GM19240 (cell line): ENCODE results near the gene C1orf21.

Experiments used
- DNase-seq: peaks from one replicate; pipeline ENCODE4 v3.0.0; 2011; ENCODE audit warnings: low spot score; ENCODE audit not compliant: insufficient read length

C1orf21 gene

DNA sequence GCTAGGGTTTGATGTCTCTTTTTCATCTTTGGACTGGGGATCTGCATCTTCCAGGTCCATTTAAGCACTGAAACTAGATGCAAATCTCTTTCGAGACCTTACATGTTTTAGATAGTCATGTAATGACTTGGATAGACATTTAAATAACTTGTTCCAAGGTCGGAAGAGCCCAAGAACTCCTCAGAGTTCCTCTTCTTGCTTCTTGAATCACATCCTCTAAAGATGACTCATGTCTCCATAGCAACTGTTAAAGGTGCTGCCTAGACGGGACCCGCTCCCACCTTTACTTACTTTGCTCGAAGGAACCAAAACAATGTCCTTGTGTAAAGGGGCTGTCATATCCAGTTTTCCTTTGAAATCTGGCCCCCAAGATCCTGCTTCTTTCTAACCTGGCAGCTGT is 237.8 kb downstream of the C1orf21 start:
- no peak for DNase-seq

GRCh38 chr1:184625271-184625670 is 238.4 kb downstream of the C1orf21 start:
- DNase-seq, result no peak

DNA sequence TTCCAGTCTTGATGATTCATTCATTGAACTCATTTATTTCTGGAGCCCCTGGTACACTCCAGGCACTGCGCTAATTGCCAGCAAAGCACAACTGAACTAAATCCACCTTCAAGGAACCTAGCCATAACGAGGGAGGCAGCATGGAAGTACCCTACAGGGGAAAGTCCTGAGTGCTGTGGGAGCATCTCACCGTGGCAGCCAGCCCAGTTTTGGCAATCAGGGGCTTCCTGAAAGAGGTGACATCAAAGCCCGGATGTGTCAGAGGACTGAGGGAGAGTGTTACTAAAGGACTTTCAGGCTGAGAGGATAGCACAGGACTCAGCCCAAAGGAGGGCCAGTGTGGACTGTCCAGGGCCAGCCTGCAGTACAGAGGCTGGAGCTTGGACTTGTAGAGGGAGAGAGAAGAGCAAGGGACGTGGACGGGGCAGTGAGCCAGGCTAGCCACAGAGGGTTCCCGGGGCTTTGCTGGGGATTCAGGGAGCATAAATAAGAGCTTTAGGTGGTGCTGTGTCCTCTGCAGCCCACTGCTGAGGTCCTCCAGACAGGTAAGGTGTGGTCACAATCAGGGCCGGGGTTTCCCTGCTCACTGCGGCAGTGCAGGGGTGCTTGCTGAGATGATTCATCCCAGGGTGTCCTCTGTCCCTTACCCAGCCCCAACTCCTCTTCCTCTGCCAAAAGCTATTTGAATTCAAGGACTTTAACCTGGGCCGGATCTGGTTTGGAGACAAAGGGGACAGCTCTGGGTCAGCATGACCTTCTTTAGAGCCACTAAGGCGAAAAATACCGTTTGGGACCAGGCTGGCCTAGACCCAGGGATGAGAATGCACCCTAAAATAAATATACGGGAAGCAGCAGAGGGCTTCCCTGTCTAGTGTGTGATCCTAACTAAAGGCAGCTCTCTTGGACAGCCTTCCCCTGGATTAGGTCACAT is 239.5 kb downstream of the C1orf21 start:
- DNase-seq, result no peak

- DNase-seq, result no peak
Observed at GRCh38 chr1:184627007-184627341, 240.1 kb downstream of the C1orf21 start.

DNA sequence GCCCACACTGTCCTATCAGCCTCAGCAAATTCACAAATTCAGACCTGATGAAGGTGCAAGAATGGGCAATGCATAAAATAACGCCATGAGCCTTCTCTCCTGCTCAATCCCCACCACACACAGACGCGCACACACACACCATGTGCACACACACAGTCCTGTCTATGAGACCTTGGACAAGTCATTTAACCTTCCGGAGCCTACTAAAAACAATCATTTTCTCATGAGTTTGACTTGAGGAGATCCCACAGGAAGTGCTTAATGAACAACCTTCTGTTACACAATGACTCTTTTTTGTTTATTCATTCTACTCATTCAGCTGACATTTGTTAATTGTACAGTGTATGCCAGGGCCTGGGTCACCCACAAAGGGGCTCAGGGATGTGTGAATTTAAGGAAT is 242.4 kb downstream of the C1orf21 start:
- DNase-seq, result no peak

DNA sequence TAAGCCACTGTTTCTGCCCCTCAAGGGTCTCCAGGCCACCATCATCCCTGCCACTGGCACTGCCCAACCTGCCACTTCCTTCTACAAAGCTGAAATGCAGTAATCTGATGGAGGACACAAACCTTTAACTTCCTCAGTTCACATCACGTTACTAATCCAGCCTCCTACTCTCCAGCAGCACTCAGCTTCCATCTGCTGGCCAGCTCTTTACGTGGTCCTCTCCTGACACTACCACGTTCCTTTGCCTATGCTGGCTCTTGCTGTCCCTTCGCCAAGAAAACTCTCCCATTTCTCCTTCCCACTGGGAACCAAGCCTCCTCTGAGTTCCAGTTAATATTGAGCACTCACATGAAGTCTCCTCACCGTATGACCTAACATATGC is 243.8 kb downstream of the C1orf21 start:
- DNase-seq, result no peak

DNA sequence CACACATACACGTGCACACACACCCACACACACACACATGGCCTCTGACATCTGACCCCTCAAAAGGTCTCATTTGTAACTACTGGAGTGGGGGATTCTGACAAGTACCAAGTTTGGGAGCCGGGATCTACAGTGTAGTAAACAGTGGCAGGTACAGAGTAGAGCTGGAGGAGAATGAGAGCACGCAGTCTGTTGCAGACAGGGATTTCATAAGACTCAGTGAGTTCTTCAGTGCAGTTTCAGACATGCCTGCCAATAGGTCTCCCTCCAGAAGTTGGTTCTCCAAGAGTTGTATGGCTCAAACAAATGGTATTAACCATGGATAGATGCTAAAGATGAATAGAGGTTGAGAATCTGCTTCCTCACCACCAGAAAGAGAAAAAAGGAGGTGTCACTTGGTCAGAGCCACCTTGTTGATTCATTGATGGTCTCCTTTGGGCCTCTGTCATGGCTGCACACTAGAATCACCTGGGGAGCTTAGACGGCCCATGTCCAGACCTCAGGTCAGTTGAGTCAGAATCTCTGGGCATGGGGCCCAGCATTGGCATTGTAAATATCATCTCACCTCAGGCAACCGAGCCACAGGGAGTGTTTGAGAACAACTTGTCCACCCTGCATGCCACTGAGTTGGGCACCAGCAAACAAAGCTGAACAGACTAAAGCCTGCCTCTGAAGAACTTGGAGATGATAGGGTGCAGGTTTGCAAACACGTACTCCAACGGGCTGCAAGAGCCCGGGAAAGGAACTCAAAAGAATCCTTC is 245.8 kb downstream of the C1orf21 start:
- DNase-seq, result no peak

- no peak for DNase-seq
Observed at GRCh38 chr1:184633785-184634184, 247.0 kb downstream of the C1orf21 start.

DNA sequence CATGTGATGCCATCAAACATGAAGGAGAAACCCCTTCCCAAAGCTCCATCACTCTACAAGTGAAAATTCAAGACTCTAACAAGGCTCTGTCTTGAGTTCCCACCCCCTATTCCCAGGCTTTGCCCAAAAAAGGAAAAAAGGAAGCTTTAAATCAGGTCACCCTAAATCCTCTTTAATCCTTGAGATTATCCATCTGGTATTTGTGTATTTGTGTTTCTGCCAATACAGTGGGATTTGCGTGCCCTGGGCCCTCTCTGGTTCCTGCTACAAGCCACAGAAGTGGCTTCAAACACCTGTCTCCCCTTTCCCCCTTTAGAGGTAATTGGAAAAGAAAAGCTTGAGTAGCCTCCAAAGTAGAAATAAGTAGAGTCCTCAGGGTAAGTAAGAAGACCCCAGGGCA is 247.5 kb downstream of the C1orf21 start:
- DNase-seq, result no peak

- DNase-seq, result no peak
Observed at GRCh38 chr1:184635347-184635979, 248.6 kb downstream of the C1orf21 start.

GRCh38 chr1:184635980-184636431 is 249.2 kb downstream of the C1orf21 start:
- no peak for DNase-seq

DNA sequence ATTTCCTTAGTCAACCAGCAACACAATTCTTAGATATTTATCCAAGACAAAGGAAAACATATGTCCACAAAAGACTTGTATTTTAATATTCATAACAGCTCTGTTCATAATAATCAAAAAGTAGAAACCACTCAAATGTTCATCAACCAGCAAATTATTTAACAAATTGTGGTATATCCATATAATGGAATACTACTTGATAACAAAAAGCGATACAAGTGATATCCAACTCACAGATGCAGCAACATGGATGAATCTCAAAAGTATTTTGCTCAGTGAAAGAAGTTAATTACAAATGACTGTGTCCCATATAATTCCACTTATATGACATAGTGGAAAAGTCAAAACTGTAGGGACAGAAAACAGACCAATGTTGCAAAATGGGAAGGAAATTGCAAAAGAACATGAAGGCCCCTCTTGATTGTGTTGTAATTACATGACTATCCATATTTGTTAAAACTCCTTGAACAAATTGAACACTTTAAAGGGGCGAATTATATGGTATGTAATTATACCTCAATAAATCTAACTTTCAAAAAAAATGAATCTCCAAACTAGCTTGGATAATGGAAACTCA is 250.9 kb downstream of the C1orf21 start:
- DNase-seq, result no peak

DNA sequence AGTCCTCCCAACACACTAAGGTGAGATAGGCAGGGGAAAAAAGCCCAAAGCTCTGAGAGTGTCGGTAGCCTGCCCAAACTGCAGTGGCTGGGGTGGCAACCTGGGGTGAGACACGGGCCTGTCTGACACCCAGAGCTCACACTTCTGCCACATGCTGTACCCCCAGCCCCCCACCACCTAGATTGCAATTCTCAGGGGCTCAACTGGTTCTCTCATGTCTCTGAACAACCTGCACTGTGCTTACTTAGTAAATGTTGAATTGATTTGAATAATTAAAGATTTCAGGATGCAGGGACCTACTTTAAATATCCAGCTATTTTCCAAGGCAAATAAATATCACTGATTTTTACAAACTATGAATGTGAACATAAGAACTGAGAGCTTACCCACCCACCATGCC is 252.4 kb downstream of the C1orf21 start:
- DNase-seq, result no peak

GRCh38 chr1:184640505-184640904 is 253.7 kb downstream of the C1orf21 start:
- no peak for DNase-seq

- DNase-seq, result no peak
Observed at GRCh38 chr1:184641894-184642293, 255.1 kb downstream of the C1orf21 start.

- DNase-seq, result no peak
Observed at GRCh38 chr1:184643661-184644060, 256.8 kb downstream of the C1orf21 start.

DNA sequence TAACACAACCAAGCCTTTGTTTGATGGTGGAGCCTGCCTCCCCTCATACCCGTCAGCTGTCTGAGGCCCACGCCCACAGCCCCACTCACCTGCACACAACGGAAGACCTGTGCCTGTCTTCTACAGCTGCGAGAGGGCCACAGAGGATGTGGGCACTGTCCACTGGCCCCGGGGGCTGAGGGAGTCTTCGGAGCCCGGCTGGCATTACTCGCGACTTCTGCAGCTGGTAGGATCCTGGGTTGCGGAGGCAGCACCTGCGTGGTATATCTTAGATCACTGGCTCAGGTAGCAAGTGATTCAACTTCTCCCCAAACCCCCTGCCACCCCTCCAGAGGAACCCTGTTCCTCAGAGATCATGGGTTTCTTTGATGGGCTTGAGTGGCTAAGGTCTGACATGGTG is 257.9 kb downstream of the C1orf21 start:
- no peak for DNase-seq

GRCh38 chr1:184646178-184646701 is 259.4 kb downstream of the C1orf21 start:
- DNase-seq, result no peak

DNA sequence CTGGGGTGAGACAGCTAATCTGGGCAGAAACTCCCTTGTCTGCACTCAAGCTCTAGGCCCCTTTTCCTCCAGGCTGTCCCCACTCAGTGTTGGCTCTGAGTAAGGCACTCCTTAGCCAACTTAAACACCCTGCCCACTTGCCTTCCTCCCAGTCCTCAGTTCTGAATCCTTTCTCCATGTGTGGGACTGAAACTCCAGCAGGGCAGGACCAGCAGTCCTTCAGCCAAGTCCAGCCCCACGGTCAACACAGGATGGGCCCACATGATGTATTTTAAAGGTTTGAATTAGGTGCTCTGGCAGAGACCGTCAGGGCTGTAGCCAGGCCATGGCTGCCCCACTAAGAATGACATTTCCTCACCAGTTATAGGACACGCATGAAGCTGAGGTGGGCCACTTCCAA is 260.0 kb downstream of the C1orf21 start:
- no peak for DNase-seq

- no peak for DNase-seq
Observed at GRCh38 chr1:184647471-184647870, 260.6 kb downstream of the C1orf21 start.

DNA sequence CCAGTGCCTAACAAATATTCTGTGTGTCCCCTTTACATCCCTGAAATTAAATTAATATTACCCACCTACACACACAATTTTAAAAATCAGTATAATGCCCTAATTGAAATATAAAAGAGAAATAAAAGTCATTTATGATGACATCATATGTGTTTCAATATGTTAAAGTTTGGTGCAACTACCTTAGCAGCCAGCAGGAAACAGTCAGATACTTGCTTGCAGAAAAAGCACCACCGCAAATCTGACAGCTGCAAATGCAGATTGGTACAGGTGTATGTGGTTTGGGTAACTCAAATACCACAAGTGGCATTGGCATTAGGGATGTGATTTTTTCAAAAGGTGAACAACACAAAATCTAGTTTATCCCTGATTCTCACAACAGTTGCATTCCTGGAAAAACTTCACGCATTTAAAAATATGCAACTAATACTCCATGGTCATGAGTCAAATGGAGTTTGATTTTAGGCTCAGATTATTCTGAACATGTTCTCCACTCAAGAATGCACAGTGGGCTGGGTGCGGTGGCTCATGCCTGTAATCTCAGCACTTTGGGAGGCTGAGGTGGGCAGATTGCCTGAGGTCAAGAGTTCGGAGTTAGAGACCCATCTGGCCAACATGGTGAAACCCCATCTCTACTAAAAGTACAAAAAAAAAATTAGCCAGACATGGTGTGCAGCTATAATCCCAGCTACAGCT is 261.5 kb downstream of the C1orf21 start:
- no peak for DNase-seq
